DOHH2 (cell line): ENCODE data around the gene SH3BGRL2.

ENCODE experiments used
- H3F3A ChIP-seq: fragments of 200-600 bp; sonication (generic), shearing (Covaris generic); 2 replicates; pipeline ENCODE4 v1.6.0; 2016; ENCODE audit warnings: antibody characterized with exemption, mild to moderate bottlenecking; ENCODE audit not compliant: control insufficient read depth, insufficient read depth
- H3K27ac ChIP-seq: fragments of 200-600 bp; sonication (generic); 2 replicates; pipeline ENCODE4 v1.5.1; 2014; ENCODE audit warnings: low read depth, mild to moderate bottlenecking, low read length, moderate library complexity
- H3K27me3 ChIP-seq: fragments of 200-600 bp; sonication (generic); 2 replicates; pipeline ENCODE4 v1.6.1; 2014; ENCODE audit warnings: mild to moderate bottlenecking, low read length, mixed read lengths; ENCODE audit not compliant: control insufficient read depth
- H3K36me3 ChIP-seq: fragments of 200-600 bp; sonication (generic); 2 replicates; pipeline ENCODE4 v1.6.1; 2014; ENCODE audit warnings: mild to moderate bottlenecking, low read length, moderate library complexity, mixed read lengths; ENCODE audit not compliant: control insufficient read depth
- H3K4me1 ChIP-seq: fragments of 200-600 bp; sonication (generic); 2 replicates; pipeline ENCODE4 v1.6.1; 2014; ENCODE audit warnings: mild to moderate bottlenecking, low read length, mixed read lengths; ENCODE audit not compliant: control insufficient read depth
- H3K4me2 ChIP-seq: fragments of 200-600 bp; sonication (generic); 2 replicates; pipeline ENCODE4 v1.6.0; 2014; ENCODE audit warnings: mild to moderate bottlenecking, low read length, moderate library complexity
- H3K4me3 ChIP-seq: fragments of 200-600 bp; sonication (generic); 2 replicates; pipeline ENCODE4 v1.5.1; 2014; ENCODE audit warnings: mild to moderate bottlenecking, low read length, mixed read lengths
- H3K79me2 ChIP-seq: fragments of 200-600 bp; sonication (generic); 2 replicates; pipeline ENCODE4 v1.6.1; 2014; ENCODE audit warnings: mild to moderate bottlenecking, low read length, mixed read lengths; ENCODE audit not compliant: control insufficient read depth
- H3K9me2 ChIP-seq: fragments of 200-600 bp; sonication (generic); replicated peaks from 2 replicates; pipeline ENCODE4 v1.6.1; 2014; ENCODE audit warnings: mild to moderate bottlenecking, low read length, mixed read lengths; ENCODE audit not compliant: control insufficient read depth
- H3K9me3 ChIP-seq: fragments of 200-600 bp; sonication (generic); 2 replicates; pipeline ENCODE4 v1.6.1; 2014; ENCODE audit warnings: antibody characterized with exemption, low read length, mixed read lengths; ENCODE audit not compliant: control insufficient read depth, insufficient read depth
- H4K20me1 ChIP-seq: fragments of 200-600 bp; sonication (generic); 2 replicates; pipeline ENCODE4 v1.6.0; 2014; ENCODE audit warnings: low read depth, mild to moderate bottlenecking, antibody characterized with exemption, low read length, moderate library complexity; ENCODE audit not compliant: control insufficient read depth, insufficient read depth
- CTCF ChIP-seq: fragments of 200-600 bp; sonication (generic); IDR thresholded peaks from one replicate; pipeline ENCODE4 v1.5.1; 2014; ENCODE audit warnings: antibody characterized with exemption, mild to moderate bottlenecking, low read depth, low read length; ENCODE audit not compliant: poor library complexity, severe bottlenecking
- EZH2phosphoT487 ChIP-seq: fragments of 200-600 bp; sonication (generic); IDR thresholded peaks from 2 replicates; pipeline ENCODE4 v1.6.1; 2017; ENCODE audit warnings: borderline replicate concordance, mild to moderate bottlenecking, antibody characterized with exemption, low read length, moderate library complexity, mixed read lengths

Gene SH3BGRL2

GRCh38 chr6:79647741-79648140, 16.6 kb downstream of the SH3BGRL2 start:
- no peaks in the 10 kb centered on the region for H3K4me1 ChIP-seq
- no peaks in the 10 kb centered on the region for H4K20me1 ChIP-seq
- H3K4me2 ChIP-seq, result no peak overlapping the region
- no peaks in the 10 kb centered on the region for H3K79me2 ChIP-seq
- H3K9me2 ChIP-seq, result no peaks in the 10 kb centered on the region
- no peak overlapping the region for H3K27ac ChIP-seq
- H3K27me3 ChIP-seq, result no peaks in the 10 kb centered on the region
- no peak for TF ChIP-seq CTCF
- TF ChIP-seq EZH2phosphoT487, result no peak
- H3K4me3 ChIP-seq, result no peak overlapping the region
- H3K36me3 ChIP-seq, result no peaks in the 10 kb centered on the region
- H3K9me3 ChIP-seq, result no peaks in the 10 kb centered on the region
- H3F3A ChIP-seq, result no peaks in the 10 kb centered on the region

- Histone ChIP-seq H3F3A (no peaks in the 10 kb centered on the region), H3K4me3 (no peak overlapping the region), H4K20me1 (no peaks in the 10 kb centered on the region), H3K27ac (no peak overlapping the region), H3K27me3 (no peaks in the 10 kb centered on the region), H3K79me2 (no peaks in the 10 kb centered on the region), H3K9me3 (no peaks in the 10 kb centered on the region), H3K4me1 (no peaks in the 10 kb centered on the region), H3K36me3 (no peaks in the 10 kb centered on the region), H3K4me2 (no peak overlapping the region), H3K9me2 (no peaks in the 10 kb centered on the region)
- TF ChIP-seq CTCF, result no peak
- no peak for TF ChIP-seq EZH2phosphoT487
Observed at GRCh38 chr6:79648328-79648727, 17.2 kb downstream of the SH3BGRL2 start.

GRCh38 chr6:79649016-79649415, 17.9 kb downstream of the SH3BGRL2 start:
- no peaks in the 10 kb centered on the region for H4K20me1 ChIP-seq
- H3K79me2 ChIP-seq, result no peaks in the 10 kb centered on the region
- TF ChIP-seq EZH2phosphoT487, result no peak
- no peak for TF ChIP-seq CTCF
- no peak overlapping the region for H3K4me2 ChIP-seq
- no peaks in the 10 kb centered on the region for H3K9me2 ChIP-seq
- no peaks in the 10 kb centered on the region for H3K36me3 ChIP-seq
- no peaks in the 10 kb centered on the region for H3K4me1 ChIP-seq
- H3K27ac ChIP-seq, result no peak overlapping the region
- H3F3A ChIP-seq, result no peaks in the 10 kb centered on the region
- H3K27me3 ChIP-seq, result no peaks in the 10 kb centered on the region
- H3K9me3 ChIP-seq, result no peaks in the 10 kb centered on the region
- no peak overlapping the region for H3K4me3 ChIP-seq

GRCh38 chr6:79650950-79651349, 19.8 kb downstream of the SH3BGRL2 start:
- Histone ChIP-seq H3K27ac (no peak overlapping the region), H3K79me2 (no peaks in the 10 kb centered on the region), H3K4me3 (no peak overlapping the region), H3K9me3 (no peaks in the 10 kb centered on the region), H3K27me3 (no peaks in the 10 kb centered on the region), H3K4me2 (no peak overlapping the region), H3K9me2 (no peaks in the 10 kb centered on the region), H3F3A (no peaks in the 10 kb centered on the region), H3K4me1 (no peaks in the 10 kb centered on the region), H4K20me1 (no peaks in the 10 kb centered on the region), H3K36me3 (no peaks in the 10 kb centered on the region)
- TF ChIP-seq CTCF (no peak), EZH2phosphoT487 (no peak)
